ENCODE data around the gene ANKH.

The ANKH gene

DNA sequence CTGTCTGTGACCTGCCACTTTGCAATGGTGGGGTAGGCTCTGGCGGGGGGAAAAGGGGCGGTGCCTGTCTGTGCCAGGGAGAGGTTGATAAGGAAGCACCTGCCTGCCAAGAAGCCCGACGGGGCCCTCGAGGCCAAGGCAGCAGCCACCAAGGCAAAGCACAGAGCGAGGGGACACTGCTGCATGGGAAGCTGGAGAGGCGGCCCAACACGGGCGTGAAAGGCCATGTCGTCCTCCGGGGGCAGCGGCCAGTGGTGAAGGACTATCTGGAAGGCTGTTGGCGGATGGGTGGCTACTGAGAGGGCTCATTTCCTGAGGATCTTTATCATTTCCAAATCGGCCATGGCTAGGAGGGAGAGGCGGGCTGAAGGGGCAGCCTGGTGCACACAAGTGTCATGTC lies 140.7 kb downstream of the ANKH start:
- no peak for DNase-seq

DNA sequence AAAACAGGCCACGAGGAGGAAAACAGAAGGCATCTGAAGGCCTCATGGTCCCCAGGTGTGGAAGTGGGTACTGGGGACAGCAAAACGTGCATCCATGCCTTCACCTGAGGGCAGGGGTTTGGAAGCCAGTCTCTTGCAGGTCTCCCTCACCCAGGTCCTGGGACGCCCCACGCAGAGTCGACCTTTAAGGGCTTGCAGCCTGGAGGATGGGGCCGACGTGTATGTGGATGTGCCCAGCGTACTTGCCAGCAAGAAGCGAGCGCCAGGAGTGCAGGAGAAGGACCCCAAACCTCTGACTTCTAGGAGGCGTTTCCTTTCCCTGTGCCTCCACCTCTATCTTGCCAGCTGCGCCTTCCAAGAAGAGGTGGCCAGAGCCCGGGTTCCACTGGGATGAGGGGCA lies 141.1 kb downstream of the ANKH start:
- no peak for DNase-seq

DNA sequence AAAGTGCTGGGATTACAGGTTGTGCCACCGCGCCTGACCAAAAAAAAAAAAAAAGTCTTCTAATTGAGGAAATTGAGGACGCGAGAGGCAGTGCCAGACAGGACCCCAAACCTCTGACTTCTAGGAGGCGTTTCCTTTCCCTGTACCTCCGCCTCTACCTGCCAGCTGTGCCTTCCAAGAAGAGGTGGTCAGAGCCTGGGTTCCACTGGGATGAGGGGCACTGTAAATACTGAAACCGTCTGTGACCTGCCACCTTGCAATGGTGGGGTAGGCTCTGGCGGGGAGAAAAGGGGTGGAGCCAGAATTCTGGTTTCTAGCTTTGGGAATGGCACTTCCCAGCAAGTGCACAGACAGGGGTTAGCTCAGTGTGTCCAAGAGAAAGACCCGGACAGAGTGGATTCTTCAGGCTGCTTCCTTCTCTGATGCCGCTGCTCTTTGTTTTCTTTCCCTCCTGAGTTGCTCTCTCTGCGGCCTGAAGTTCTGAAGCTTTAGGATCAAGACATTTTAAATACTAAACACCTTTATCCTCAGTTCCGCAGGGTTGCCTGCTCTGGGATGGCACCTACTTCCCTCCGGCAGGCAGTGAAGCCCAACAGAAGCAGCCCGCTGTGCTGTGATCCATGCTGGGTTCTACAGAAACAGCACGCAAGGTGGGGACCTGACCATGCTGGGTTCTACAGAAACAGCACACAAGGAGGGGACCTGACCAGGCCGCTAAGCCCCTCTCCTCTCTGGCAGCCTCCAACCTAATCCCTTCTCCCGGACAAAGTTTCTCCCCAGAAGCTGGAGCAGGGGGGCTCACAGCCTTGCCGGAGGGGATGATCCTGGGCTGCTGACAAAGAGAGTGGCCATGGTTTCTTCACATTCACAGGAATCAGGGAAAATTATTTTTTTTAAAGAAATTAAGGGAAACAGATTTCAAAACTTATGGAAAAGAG lies 141.9 kb downstream of the ANKH start:
- DNase-seq, result no peak

DNA sequence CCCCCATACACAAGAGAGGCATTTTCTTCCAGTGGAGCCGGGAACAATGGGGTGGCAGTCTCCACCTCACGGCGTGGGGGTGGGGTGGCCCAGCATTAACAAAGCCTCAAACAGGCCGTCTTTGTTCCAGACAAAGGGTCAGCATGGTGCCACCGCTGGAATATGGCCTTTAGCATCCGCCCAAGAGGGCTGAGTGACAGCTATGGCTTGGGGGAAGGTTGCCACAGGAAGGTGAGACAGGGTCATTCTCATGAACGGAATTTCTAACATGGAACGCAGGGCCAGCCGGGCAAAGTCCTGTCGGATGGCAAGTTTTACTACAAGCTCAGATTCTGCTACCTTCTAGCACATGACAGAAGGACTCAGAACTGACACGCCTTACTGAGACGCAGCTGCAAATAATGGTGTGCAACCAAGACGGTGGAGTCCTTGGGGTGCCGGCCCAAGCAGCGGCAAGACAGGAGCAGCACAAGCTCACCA lies 143.1 kb downstream of the ANKH start:
- DNase-seq, result no peak

DNA sequence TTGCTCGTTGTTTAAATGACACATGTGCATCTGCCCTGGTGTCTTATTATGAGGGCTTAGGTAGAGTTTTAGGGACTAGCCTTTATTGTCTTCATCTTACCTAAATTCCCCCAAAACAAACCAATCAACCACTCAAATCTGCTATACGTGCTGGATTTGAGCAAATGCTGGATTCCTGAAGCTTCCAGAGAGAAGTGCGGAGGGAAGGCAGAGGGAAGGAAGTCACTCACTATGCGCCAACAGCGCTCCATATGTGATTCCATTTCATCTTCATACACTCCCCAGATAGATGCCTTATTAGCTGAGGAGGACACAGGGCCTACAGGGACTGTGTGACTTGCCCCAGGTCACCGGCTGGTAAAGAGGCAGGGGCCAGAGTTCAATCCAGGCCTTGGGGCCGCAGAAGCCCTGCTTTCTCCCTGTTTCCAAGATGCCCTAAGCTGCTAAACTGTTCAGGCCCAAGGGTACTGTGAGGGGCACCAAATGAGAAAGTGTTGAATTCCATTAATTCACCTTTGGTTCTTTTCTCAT lies 143.6 kb downstream of the ANKH start:
- DNase-seq, result no peak

DNA sequence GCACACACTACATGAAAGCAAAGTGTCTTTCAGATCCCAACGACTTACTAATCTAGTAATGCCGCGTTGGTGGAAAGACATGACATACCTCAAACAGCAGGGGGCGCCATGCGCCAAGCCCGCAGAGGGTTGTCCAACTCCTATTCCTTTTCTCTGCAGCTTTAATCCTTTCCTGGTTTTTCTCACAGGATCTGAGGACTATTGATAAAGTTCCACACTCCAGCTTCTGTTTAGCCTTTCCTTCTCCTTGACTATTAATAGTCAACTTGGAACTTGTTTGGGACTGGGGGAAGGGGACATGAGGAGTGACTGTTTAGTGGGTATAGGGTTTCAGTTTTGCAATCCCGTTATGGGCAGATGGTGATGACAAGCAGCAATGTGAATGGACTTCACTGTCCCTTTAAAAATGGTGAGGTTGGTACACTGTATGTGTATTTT lies 144.1 kb downstream of the ANKH start:
- DNase-seq, result peak; percentile 70

DNA sequence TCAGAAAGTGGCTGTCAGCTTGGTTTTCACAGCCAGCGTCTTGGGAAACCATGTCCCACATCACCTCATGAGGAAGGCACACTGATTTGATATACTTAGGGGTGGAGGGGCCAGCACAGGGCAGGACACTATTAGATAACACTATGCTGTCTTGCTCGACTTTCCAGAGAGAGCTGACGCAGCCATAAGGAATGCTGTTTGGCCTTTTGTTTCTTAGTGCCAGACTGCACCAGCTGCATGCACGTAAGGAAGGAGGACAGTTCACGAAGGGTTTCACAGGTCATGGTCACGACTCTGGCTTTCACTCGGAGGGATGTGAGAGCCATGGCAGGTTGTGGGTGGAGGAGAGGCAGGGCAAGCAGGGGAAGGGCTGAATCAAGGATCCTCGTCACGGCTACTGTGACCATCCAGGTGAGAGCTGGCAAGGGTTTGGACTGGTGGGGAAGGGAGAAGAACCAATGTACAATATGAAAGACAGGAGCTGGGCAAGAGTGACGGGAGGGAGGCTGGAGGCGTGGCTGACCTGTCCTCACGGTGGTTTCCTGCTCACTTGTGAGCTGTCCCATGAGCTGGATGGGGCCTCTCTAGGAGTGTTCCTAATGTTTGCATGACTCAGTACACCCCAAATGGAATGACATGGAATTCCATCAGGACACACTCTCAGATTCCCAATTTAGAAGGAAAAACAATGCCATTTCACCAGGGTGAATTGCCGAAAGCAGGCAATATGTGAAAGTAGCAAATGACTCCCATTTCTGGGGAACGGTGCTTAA lies 145.3 kb downstream of the ANKH start:
- peak; percentile 34 for DNase-seq

DNA sequence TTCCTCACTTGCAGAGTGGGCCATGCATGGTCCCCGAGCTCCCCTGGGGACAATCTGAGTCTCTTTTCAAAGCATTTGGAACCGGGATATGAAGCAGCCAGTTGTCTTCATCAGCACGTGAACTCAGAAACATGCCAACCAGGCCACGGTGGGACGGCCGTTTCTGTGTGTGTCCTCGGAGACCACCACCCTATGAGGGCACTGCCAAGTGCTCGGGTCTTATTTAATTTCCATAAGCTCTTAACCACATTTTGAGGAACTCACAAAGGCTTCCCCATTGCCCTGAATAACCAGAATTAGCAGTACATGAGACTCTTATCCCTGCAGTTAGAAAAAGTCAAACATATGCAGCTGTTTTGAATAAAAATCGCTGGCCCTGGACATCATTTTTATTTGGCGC lies 146.9 kb downstream of the ANKH start:
- DNase-seq, result no peak

DNA sequence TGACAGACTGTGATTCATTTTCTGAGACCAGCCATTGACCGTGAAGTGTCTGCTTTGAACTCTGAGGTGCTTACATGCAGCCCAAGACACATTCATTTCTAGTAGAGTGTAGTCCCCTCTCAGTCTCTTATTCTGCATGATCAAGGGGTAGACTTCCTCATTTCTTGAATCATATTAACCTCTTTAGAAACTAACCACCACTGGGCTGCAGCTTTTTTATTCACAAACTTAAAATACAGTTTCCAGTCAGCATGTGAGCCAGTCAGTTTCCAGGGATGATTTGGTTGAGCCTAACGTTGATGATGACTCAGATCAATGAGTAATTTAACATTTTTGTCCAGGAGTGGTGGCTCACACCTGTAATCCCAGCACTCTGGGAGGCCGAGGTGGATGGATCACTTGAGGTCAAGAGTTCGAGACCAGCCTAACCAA lies 147.9 kb downstream of the ANKH start:
- no peak for DNase-seq

DNA sequence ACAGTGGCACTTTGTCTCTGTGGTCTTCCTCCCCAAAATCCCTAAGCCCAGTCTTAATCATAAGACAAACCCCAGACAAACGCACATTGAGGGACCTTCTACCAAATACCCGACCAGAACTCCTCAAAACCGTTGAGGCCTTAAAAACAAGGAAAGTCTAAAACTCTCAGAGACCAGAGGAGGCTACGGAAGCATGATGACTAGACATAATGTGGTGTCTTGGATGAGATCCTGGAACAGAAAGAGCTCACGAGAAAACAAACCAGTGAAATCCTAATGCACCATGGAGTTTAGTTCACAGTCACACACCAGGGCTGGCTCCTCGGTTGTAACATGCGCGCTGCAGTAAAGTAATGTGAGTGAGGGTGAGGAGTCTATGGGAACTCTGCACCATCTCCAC lies 148.7 kb downstream of the ANKH start:
- DNase-seq, result no peak

DNA sequence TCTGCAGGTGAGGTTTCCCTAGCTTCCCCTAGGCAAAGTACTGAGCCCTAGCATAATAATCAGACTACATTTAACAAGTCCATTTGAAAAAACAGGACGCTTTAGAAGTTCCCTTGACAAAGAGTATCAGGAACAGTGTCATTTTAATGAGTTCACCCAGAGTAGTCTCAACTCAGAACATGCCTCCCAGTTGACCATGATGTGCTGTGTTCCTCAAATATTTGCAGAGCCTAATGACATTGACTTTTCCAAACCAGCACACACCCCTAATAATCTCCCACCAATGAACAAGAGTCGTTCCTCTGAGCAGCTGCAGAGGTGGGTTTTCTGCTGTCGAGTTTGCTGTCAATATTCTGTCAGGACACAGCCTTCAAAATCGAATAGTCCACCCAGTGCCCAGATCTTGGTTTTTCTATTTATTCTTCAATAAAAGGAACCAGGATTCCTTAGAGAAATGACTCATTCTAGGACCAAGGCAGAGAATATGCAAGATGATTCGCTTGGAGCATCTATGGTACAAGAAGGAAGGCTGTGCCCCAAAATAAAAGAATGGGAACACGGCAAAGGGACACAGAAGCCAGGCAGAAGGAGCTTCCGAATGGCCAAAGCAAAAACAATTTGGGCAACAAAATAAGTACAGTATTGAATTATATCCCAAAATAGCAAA lies 149.5 kb downstream of the ANKH start:
- no peak for DNase-seq

DNA sequence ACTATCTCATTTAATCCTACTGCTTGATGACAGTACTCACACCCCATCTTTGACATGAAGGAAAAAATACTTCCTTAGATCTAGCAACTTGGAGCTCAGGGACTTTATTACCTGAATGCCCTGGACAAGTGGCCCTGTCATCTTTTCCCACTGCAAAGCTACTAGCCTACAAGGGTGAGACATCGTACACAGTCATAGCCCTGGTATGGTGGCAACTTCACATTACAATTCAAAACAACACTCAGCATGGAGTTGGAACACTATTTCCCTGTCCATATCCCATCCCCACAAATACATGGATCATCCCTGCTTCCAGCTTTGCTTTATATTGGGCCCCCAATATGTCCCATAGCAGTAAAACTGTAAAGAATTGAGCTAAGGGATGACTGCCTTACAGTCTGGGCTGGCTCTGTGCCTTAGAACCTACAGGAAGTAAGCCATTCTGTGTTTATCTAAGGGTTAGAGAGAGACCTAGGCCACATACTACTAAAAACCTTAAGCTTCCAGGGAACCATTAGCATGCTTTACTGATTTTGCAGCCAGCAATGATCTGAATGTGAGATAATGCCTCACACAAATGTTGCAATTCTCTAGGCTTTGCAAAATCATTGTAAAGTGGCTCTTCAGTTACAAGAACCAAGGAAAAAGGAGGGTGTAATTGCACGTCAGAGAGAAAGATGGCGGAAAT lies 151.2 kb downstream of the ANKH start:
- peak; percentile 61 for DNase-seq

DNA sequence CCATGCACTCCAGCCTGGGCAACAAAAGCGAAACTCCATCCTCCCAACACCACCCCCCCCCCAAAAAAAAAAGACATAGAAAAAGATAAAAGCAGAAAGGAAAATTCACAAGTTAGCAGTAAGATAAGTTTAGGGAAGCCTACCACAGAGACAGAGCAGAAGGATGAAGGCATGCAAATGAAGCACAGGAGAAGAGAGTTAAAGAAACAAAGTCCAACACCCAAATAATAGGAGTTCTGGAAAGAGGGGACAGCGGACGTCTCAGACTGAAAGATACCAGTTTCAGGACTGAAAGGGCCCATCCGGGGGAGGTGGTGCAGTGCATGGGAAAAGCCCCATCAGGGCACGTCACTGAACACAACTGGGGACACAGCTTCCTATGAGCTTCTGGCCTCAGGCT lies 152.8 kb downstream of the ANKH start:
- DNase-seq, result no peak

DNA sequence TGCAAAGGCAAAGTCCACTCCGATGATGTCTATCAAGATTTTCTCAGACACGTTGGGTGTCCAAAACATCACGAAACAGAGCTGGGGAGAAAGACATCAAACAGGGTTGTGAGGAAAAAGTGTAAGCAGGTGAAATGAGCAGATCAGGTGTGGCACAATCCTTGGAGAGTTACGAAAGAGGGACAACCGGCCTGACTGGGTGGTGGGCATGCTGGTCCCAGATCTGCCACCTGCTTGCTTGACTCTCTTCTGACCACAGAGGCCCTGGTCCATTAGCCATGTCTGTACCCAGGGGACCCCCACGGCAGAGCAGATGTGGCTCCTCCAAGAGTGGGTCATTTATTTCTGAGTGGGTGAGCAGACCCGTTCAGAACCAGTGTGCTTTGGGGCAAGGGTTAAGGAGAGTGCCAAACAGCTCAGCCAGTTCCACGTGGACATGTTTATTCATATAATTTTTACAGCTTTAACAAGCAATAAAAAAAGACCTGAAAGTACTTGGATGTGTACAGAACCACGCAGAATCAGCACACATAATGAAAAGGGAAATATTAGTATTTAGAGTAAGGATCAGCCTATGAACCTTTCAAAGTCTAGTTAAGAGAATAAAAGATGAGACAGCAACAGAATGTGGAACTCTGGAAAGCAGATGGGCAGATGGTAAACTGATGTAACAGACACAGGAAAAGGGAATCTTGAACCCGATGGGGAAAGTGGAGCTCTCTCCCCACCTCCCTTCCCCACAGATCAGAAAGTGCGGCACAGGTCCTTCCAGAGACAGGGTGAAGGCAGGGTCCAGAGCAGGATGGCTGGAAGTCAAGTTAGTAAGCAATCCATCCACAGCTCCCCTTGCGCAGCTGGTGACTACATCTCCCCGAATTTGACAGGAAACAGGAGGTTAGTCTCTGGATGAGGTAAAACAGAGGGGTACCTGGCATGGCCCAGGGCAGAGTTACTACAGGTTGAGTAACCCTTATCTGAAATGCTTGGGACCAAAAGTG lies 154.5 kb downstream of the ANKH start:
- no peak for DNase-seq

DNA sequence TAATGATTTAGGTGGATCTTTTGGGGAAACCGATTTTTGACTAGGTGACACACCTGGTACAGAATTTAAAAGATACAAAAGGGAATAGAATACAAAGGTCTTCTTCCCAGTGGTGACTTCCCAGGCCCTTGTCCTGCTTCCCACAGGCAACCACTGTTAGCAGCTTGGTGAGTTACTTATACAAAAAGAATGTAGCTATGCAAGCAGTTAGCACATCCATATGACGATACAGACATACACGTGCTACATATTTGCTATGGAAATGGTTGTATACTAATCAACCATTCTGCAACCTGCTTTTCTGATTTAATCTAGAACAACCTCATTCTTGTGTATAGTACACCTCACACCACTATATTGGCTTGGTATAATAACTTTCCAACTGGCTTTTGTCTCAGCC lies 156.1 kb downstream of the ANKH start:
- peak; percentile 31 for DNase-seq

DNA sequence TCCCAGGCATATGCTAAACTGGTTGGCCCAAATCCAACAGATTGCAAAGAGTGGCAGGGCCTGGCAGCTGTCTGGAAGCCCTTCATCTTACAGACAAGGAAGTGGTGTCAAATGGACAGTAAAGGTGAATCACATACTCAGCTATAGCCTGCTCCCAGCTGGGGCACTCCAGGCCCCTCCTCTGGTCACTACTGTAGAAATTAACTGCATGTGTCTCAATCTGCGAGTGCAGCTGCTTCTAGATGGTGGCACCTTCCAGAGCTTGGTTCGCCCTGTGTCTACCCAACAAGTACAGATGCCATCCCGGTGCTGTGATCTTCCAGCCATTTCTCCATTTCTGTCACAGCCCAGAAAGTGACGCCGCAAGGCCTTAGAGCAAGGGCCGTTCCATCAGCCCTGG lies 156.9 kb downstream of the ANKH start:
- no peak for DNase-seq

DNA sequence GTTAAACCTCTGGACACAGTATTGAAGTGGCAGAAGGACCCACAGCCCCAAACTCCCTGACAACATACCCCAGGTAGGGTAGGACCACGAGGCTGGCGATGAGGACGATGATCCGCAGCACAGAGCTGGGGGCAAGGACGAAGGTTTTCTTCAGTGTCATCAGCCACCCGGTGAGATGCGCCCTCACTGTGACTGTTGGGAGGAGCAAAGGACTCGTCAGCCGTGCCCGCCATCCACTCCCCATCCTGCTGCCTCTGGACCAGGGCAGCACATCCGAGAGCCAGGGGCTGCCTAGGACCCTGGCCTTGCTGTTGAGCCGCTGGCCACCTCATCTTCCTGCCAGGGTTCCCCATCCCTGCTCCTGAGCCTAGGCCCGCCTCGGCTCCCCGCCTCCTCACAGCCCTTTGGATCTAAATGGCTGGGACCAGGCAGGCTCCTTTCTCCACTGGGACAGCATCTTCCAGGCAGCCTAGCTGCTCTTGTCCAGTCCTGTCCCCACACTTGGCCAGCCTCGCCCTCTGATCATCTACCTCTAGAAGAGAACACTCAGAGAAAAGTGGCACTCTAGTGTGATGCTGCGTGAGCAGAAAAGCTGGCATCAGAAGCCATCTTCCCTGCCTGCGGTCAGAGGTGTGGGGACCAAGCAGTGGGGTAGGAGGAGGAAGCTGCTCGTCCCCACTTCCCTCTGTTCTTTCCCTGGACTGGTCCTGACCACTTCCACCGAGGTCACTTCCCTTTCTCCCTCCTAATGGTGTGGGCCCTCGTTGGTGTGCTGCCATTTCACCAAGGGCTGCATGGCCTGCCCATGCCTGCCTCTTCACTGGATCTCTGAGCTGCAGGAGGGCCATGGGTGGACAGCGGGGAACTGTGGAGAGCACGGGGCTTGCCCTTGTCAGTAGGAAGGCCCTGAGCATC lies 157.8 kb downstream of the ANKH start:
- no peak for DNase-seq

DNA sequence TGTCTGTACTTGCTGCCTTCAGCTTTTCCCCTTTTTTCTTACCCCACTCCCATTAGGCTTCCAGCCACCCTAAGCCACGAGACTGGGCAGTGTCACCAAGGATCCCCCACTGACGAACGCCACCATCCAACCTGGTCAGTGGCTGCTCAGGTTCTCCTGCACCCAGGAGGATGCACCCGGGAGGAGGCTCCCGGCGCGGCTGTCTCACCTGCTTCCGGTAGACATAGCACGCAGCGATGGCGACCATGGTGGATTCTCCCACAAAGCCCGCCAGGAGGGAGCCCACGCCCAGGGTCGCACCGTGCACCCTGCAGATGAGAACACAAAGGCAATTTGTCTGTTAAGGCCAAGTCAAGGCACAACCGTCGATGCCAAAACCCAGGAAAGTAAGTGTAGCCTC lies 158.9 kb downstream of the ANKH start:
- DNase-seq, result no peak

DNA sequence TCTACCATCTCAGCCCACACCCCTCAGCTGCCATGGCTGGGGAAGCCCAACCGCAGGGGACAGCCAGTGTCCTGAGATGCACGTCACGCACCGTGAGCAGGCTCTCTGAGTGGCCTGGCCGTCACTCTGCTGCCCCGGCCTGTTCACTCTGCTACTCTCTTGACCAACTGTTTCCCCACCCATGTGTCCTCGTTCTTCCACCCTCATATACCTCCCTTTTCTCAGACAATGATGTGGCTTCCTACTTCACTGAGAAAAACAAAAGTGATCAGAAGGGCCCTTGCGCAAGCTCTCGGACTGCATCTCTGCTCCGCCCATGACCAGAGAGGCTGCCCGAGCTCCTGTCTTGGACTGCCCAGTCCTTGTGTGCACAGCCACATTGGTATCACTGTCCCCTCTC lies 159.4 kb downstream of the ANKH start:
- no peak for DNase-seq

Measured in fibroblast of skin of right quadriceps (primary cell).